UCSD-AML1 (cell line): Measurements from ENCODE around the gene FNDC5.

Source experiments
- DNase-seq: peaks from one replicate; lab custom pipeline; 2025; ENCODE audit not compliant: unreplicated experiment; lab: John Stamatoyannopoulos, UW

Gene FNDC5

GRCh38 chr1:32817159-32817814, 53.4 kb downstream of the FNDC5 start, which contains the start of the genes S100PBP and YARS1:
TSS of gene S100PBP (plus strand) at chr1:32817653. CDS start at chr1:32826100, 8,447 bp downstream.
TSS of gene YARS1 (minus strand) at chr1:32817358. CDS start at chr1:32817244, 114 bp downstream.
- peak; percentile 100 for DNase-seq

DNA sequence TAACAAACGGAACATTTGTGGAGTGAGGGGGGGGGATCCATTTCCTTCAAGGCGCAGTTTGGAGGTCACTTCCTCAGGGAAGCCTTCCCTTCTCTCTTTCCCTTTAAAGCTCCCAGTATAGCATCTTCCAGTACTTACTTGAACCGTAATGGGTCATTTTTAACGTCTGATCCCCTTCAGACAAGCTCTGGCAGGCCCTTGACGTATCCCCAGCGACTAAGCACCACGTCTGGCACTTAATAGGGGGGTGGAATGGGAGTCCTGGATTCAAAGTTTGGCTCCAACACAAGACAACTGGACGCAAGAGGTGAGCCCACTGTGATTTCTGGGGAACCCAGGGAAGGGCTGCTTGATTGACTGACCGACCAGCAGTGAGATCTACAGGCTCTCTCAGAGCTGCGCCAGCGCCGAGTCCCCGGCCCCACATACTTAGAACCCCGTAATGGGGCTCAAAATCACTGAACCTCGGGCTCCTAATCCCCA, 54.0 kb downstream of the FNDC5 start:
- DNase-seq, result no peak

GRCh38 chr1:32813941-32814739, 56.6 kb downstream of the FNDC5 start:
- no peak for DNase-seq
